Suprapubic skin (tissue), 4 donors: ENCODE results near the gene NEURL1B.

ENCODE experiments used
- EP300 ChIP-seq: sonication (generic); formaldehyde crosslinking; IDR thresholded peaks from one replicate; pipeline ENCODE4 v1.6.1; 2017; ENCODE audit warnings: antibody characterized with exemption
- POLR2A ChIP-seq, 2 donors: fragments of 450-650 bp; IDR thresholded peaks; one replicate each; pipeline ENCODE4 v1.6.1; 2017; ENCODE audit warnings: antibody characterized with exemption in 2 of 2, mild to moderate bottlenecking in 2 of 2, moderate library complexity in 2 of 2
- POLR2AphosphoS5 ChIP-seq, 3 donors: sonication (generic); formaldehyde crosslinking; IDR thresholded peaks; one replicate each; pipeline ENCODE4 v1.6.1; 2017; ENCODE audit warnings: antibody characterized with exemption in 3 of 3
- TF ChIP-seq, protein P1 (sequence below), 2 donors: fragments of 200-600 bp in 1 of 2; fragments of 450-650 bp in 1 of 2; sonication (generic) in 1 of 2; IDR thresholded peaks; one replicate each; pipeline ENCODE4 v1.5.1; 2016 to 2019; ENCODE audit warnings: antibody characterized with exemption in 2 of 2, mild to moderate bottlenecking in 1 of 2, moderate library complexity in 1 of 2

GRCh38 chr5:172714491-172715420, 73.7 kb downstream of the NEURL1B start:
- TF ChIP-seq, protein P1, sequence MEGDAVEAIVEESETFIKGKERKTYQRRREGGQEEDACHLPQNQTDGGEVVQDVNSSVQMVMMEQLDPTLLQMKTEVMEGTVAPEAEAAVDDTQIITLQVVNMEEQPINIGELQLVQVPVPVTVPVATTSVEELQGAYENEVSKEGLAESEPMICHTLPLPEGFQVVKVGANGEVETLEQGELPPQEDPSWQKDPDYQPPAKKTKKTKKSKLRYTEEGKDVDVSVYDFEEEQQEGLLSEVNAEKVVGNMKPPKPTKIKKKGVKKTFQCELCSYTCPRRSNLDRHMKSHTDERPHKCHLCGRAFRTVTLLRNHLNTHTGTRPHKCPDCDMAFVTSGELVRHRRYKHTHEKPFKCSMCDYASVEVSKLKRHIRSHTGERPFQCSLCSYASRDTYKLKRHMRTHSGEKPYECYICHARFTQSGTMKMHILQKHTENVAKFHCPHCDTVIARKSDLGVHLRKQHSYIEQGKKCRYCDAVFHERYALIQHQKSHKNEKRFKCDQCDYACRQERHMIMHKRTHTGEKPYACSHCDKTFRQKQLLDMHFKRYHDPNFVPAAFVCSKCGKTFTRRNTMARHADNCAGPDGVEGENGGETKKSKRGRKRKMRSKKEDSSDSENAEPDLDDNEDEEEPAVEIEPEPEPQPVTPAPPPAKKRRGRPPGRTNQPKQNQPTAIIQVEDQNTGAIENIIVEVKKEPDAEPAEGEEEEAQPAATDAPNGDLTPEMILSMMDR (IDR thresholded peaks at IDR 0.05) = peak; percentile 78 to 91
- TF ChIP-seq POLR2A (IDR thresholded peaks at IDR 0.05) (no peak), EP300 (no peak), POLR2AphosphoS5 (IDR thresholded peaks at IDR 0.05) (peak; percentile 34 to 58 (median 46))
